Measurements from ENCODE around the gene TINAGL1. TPM values are rescaled to one million over a fixed set of nuclear protein-coding genes. Genes with fewer than 3 reads are reported as not detected.

Gene TINAGL1
- total RNA-seq, 6 experiments from 2014 or later, result 0.91 to 4.0 (median 1.9) TPM

DNA sequence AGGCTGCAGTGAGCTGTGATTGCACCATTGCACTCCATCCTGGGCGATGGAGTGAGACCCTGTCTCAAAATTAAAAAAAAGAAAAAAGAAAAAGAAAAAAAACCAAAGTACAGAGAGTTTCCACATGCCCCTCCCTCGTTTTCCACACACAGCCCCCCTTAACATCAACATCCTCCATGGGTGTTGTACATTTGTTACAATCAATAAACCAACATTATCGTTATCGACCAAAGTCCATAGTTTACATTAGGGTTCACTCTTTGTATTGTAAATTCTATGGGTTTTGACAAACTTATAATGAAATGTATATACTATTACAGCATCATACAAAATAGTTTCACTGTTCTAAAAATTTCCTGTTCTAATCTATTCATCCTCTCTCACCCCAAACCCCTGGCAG is 15.9 kb upstream of the TINAGL1 start:
- H3K27ac Mint-ChIP-seq, result no peak overlapping the region
- peaks cover 8% of the 10 kb centered on the region for H3K36me3 Mint-ChIP-seq (ENCODE audit: low read depth)
- peaks cover 12% of the 10 kb centered on the region for H3K9me3 Mint-ChIP-seq
- TF ChIP-seq, protein P1, sequence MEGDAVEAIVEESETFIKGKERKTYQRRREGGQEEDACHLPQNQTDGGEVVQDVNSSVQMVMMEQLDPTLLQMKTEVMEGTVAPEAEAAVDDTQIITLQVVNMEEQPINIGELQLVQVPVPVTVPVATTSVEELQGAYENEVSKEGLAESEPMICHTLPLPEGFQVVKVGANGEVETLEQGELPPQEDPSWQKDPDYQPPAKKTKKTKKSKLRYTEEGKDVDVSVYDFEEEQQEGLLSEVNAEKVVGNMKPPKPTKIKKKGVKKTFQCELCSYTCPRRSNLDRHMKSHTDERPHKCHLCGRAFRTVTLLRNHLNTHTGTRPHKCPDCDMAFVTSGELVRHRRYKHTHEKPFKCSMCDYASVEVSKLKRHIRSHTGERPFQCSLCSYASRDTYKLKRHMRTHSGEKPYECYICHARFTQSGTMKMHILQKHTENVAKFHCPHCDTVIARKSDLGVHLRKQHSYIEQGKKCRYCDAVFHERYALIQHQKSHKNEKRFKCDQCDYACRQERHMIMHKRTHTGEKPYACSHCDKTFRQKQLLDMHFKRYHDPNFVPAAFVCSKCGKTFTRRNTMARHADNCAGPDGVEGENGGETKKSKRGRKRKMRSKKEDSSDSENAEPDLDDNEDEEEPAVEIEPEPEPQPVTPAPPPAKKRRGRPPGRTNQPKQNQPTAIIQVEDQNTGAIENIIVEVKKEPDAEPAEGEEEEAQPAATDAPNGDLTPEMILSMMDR (IDR thresholded peaks at IDR 0.05), result no peak
- no peak for DNase-seq
- H3K4me3 Mint-ChIP-seq, result no peak overlapping the region
- H3K27me3 Mint-ChIP-seq (ENCODE audit: insufficient read depth), result peaks cover 10% of the 10 kb centered on the region
- H3K4me1 Mint-ChIP-seq (ENCODE audit: low read depth), result peaks cover 31% of the 10 kb centered on the region

DNA sequence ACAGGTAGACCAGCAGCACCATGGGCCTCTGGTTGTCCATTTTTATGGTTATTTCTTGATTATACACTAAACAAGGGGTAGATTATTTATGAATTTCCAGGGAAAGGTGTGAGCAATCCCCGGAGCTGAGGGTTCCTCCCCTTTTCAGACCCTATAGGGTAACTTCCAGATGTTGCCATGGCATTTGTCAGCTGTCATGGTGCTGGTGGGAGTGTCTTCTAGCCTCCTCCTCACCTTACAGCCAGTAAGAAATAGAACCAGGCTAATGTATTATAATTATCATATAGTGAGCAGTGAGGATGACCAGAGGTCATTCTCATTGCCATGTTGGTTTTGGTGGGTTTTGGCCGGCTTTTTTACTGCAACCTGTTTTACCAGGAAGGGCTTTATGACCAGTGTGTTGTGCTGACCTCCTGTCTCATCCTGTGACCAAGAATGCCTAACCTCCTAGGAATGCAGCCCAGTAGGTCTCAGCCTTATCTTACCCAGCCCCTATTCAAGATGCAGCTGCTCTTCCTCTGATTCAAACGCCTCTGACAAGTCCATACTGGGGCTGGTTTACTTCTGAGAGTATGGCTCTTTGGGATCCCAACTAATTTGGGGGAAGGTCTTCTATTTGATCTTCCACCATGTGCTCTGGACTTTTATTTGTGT is 13.5 kb upstream of the TINAGL1 start:
- Mint-ChIP-seq H3K4me3 (peak overlapping the region; percentile 67; the same call in 1 of the 2 replicates), H3K4me1 (ENCODE audit: low read depth) (peaks cover 35% of the 10 kb centered on the region), H3K36me3 (ENCODE audit: low read depth) (peaks cover 8% of the 10 kb centered on the region), H3K27ac (peak overlapping the region; percentile 30), H3K27me3 (ENCODE audit: insufficient read depth) (peaks cover 10% of the 10 kb centered on the region), H3K9me3 (peaks cover 12% of the 10 kb centered on the region)
- DNase-seq, result peak; percentile 51
- TF ChIP-seq, protein P1 (IDR thresholded peaks at IDR 0.05), result no peak

DNA sequence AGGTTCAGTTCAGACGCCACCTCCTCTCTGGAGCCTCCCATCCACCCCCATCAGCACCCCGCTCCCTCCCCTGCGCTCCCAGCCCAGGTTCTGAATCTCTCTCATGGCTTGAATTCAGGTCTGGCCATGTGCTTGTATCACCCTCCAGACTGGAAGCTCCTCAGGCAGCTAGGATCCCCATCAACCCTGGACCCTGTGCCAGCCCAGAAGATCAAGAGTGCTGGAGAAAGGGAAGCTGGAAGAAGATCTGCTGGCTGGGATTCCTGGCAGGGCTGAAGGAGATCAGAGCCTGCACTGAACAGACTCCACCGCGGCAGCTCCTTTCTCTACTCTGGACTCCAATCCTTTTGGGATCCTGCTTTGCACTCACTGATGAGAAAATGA is 11.7 kb upstream of the TINAGL1 start:
- H3K9me3 Mint-ChIP-seq, result peaks cover 10% of the 10 kb centered on the region
- H3K36me3 Mint-ChIP-seq (ENCODE audit: low read depth), result peaks cover 5% of the 10 kb centered on the region
- H3K4me1 Mint-ChIP-seq (ENCODE audit: low read depth), result peaks cover 53% of the 10 kb centered on the region
- no peak overlapping the region; the same call in 1 of the 2 replicates for H3K4me3 Mint-ChIP-seq
- H3K27me3 Mint-ChIP-seq (ENCODE audit: insufficient read depth), result peaks cover 10% of the 10 kb centered on the region
- TF ChIP-seq, protein P1 (IDR thresholded peaks at IDR 0.05), result no peak
- no peak for DNase-seq
- H3K27ac Mint-ChIP-seq, result no peak overlapping the region

DNA sequence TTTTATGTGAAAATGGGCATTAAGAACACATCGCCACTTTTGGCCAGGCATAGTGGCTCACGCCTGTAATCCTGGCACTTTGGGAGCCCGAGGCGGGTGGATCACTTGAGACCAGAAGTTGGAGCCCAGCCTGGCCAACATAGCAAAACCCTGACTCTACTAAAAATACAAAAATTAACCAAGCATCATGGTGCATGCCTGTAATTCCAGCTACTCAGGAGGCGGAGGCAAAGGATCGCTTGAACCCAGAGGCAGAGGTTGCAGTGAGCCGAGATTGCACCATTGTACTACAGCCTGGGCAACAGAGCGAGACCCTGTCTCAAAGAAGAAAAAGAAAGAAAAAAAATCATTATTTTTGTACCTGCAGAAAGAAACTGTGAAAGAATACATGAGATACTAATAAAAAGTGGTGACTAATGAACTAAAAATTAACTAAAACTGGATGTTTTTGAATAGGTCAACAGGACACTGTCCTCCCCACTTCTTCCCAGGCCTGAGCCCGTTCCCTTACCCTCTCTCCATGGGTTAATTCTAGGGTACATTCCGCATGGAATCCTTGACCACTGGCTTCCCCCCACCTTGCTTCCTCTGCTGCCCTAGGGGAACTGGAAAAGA is 8.3 kb upstream of the TINAGL1 start:
- Mint-ChIP-seq H3K36me3 (ENCODE audit: low read depth) (no peaks in the 10 kb centered on the region), H3K27ac (peak overlapping the region; percentile 81), H3K27me3 (ENCODE audit: insufficient read depth) (no peaks in the 10 kb centered on the region; the same call in 1 of the 2 replicates), H3K9me3 (no peaks in the 10 kb centered on the region), H3K4me3 (peak overlapping the region; percentile 57), H3K4me1 (ENCODE audit: low read depth) (peaks cover 74% of the 10 kb centered on the region)
- TF ChIP-seq, protein P1 (IDR thresholded peaks at IDR 0.05), result no peak
- peak; percentile 55 for DNase-seq

DNA sequence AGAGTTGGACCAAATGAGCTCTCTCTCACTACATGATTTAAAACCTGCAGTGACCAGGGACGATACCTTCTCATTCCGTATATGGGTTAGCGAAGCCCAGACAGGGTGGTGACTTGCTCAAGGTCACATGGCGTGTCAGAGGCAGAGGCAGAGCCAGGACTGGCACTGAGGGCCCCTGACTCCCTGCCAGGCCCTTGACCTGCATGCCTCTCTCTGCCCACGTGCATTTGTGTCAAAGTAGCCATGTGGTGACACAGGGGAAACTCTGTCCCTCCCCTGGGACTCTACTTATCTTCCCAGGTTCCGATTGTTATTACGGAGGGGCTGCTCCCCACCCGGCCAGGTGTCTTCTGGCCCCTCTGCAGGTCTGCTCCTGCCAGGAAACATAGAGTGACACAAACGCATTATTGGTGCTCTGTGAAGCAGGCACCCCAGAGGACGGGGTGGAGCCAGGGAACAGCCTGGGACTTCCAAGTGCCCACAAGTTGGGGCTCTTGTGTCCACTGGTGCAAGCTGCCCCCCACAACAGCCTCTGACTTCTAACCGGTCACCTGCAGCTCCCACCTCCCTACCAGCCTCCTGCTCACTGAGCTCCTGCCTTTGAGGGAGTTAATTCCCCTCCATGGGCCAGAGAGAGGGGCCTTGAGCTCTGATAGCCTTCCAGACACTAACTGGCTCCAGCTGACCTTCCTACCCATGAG is 7.3 kb upstream of the TINAGL1 start:
- no peaks in the 10 kb centered on the region for H3K36me3 Mint-ChIP-seq (ENCODE audit: low read depth)
- DNase-seq, result no peak
- TF ChIP-seq, protein P1 (IDR thresholded peaks at IDR 0.05), result no peak
- H3K4me1 Mint-ChIP-seq (ENCODE audit: low read depth), result peaks cover 74% of the 10 kb centered on the region
- H3K27ac Mint-ChIP-seq, result peak overlapping the region; percentile 81; the same call in 1 of the 2 replicates
- no peaks in the 10 kb centered on the region; the same call in 1 of the 2 replicates for H3K27me3 Mint-ChIP-seq (ENCODE audit: insufficient read depth)
- no peaks in the 10 kb centered on the region for H3K9me3 Mint-ChIP-seq
- H3K4me3 Mint-ChIP-seq, result no peak overlapping the region

Measured in HFFc6 (cell line).